GM06990 (cell line): ENCODE results near the gene ROBO1.

Experiments
- DNase-seq: peaks from one replicate; pipeline ENCODE4 v3.0.0-alpha.2; 2011; ENCODE audit not compliant: insufficient read length; ENCODE audit errors: extremely low read depth
- H3K27me3 ChIP-seq: replicated peaks from 2 replicates; pipeline ENCODE4 v1.6.0; 2011; ENCODE audit warnings: low read length; ENCODE audit not compliant: control insufficient read depth, insufficient read depth
- H3K36me3 ChIP-seq: 2 replicates; pipeline ENCODE4 v1.5.1; 2011; ENCODE audit warnings: low read length; ENCODE audit not compliant: control insufficient read depth, insufficient read depth
- H3K4me3 ChIP-seq: replicated peaks from 2 replicates; pipeline ENCODE4 v1.5.1; 2011; ENCODE audit warnings: low read depth, mild to moderate bottlenecking, control low read depth, low read length
- TF ChIP-seq, protein P1 (sequence below): IDR thresholded peaks from 2 replicates; pipeline ENCODE4 v1.5.1; 2011; ENCODE audit warnings: low read length, control low read depth, mild to moderate bottlenecking, inconsistent platforms; ENCODE audit not compliant: insufficient read depth, poor library complexity, severe bottlenecking

Gene ROBO1

DNA sequence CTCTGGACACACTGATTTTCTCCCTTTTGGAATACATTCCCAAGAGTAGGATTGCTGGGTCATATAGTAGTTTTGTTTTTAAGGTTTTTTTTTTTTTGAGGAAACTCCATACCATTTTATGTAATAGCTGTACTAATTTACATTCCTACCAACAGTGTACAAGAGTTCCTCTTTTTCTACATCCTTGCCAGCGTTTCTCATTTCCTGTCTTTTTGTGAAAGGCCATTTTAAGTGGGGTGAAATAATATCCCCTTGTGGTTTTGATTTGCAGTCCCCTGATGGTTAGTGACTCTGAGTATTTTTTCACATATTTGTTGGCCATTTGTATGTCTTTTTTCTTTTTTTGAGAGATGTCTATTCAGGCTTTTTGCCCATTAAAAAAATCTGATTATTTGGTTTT lies 1205.5 kb downstream of the ROBO1 start:
- Histone ChIP-seq H3K27me3 (no peaks in the 10 kb centered on the region), H3K36me3 (no peaks in the 10 kb centered on the region), H3K4me3 (no peak overlapping the region)
- no peak for DNase-seq
- TF ChIP-seq, protein P1, sequence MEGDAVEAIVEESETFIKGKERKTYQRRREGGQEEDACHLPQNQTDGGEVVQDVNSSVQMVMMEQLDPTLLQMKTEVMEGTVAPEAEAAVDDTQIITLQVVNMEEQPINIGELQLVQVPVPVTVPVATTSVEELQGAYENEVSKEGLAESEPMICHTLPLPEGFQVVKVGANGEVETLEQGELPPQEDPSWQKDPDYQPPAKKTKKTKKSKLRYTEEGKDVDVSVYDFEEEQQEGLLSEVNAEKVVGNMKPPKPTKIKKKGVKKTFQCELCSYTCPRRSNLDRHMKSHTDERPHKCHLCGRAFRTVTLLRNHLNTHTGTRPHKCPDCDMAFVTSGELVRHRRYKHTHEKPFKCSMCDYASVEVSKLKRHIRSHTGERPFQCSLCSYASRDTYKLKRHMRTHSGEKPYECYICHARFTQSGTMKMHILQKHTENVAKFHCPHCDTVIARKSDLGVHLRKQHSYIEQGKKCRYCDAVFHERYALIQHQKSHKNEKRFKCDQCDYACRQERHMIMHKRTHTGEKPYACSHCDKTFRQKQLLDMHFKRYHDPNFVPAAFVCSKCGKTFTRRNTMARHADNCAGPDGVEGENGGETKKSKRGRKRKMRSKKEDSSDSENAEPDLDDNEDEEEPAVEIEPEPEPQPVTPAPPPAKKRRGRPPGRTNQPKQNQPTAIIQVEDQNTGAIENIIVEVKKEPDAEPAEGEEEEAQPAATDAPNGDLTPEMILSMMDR = no peak
